Prostate gland (tissue), 1 donor: ENCODE results near the gene SMARCA5.

Experiments used
- POLR2A ChIP-seq: fragments of 450-650 bp; IDR thresholded peaks from one replicate; pipeline ENCODE4 v1.6.1; 2016; ENCODE audit warnings: antibody characterized with exemption, mild to moderate bottlenecking
- POLR2AphosphoS5 ChIP-seq: sonication (generic); formaldehyde crosslinking; IDR thresholded peaks from one replicate; pipeline ENCODE4 v1.6.1; 2017; ENCODE audit warnings: antibody characterized with exemption

- no peak for TF ChIP-seq POLR2AphosphoS5
- no peak for TF ChIP-seq POLR2A
These were observed 4.3 kb downstream of the SMARCA5 start for GRCh38 chr4:143517764-143518163.
